Stimulated activated CD4-positive, alpha-beta T cell treated with anti-CD3 and anti-CD28 coated beads, Interleukin-2, amount 100 ng/mL, for 24 hours (primary cell): ENCODE measurements around the gene DLK1.

Experiments used
- DNase-seq, 2 donors: peaks; one replicate each; pipeline ENCODE4 v3.0.0-alpha.2; 2020

DLK1 gene

DNA sequence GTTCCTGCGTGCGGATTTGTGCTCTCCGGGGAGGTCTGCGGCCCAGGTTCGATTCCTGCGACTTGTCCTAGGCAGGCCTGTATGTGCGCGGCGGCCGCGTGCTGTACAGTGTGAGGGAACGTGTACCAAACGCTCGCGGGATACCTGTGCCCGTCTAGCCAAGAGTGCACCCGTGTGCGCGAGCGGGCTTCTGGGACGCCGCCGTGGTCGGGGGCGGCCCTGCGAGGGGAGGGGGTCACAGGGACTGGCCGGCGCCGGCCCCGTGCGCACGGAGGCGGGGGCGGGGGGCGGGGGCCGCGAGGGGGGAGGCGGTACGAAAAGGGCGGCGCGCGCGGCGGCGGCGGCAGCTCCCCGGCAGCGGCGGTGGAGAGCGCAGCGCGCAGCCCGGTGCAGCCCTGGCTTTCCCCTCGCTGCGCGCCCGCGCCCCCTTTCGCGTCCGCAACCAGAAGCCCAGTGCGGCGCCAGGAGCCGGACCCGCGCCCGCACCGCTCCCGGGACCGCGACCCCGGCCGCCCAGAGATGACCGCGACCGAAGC is at the start of gene DLK1:
DLK1 (plus strand) TSS at position 343 of the 536 bp plus-strand sequence; CDS start at position 520, 177 bp downstream.
- no peak for DNase-seq

DNA sequence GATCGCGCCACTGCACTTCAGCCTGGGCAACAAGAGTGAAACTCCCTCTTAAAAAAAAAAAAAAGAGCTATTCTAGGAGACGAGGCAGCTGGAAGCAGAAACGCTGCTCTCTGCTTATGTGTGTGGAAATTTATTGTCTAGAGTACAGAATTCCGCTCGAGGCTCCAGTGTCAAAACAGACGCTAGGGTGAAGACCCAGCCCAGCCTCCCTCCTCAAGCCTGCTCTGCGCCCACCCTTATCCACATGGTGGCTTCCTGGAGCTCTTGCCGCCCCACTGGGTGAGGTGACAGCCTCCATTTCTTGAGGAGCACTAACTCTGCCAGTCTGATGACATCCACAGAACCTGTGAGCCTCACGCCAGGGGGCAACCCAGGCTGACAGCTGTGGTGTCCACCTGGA is 49.5 kb upstream of the DLK1 start:
- DNase-seq, result no peak

DNA sequence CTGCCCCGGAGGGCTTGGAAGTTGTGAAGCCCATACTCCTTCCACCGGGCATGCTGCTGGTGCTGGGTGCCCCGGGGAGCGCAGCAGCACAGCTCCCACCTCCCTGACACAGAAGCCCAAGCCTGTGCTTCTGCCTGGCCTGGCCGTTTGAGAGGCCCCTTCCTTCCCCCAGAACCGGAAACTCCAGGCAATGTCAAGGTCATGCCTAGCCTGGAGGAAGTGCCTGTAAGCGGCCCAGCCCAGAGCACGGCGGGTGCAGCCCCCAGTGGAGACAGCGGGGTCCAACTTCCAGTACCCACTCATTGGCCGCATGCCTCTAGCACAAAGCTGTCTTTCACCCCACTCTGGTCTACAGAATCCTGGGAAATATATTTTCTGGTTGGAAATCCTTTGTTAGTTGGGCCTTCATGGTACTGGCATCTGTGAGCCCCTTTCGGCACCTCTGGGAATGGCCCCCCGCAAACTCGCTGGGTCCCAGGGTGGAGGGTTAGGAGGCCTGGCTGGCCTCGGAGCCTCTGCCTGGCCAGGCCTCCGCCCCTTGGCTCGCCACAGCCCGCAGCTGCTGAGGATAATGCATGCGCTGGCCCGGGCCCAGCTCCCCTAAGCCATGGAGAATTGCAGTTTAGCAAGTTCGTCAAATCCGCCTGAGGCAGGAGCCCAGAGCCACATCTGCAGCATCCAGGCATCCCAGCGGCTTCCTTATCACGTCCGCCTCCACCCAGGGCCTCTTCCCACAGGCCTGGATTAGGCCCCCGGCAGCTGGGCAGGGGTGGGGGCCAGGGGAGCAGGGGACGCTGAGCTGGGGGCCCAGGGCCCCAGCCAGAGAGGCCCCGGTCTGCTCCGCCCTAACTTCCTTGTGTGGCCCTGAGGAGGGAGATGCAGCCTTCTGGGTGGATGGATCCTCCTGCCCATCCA is 48.9 kb upstream of the DLK1 start:
- no peak for DNase-seq

DNA sequence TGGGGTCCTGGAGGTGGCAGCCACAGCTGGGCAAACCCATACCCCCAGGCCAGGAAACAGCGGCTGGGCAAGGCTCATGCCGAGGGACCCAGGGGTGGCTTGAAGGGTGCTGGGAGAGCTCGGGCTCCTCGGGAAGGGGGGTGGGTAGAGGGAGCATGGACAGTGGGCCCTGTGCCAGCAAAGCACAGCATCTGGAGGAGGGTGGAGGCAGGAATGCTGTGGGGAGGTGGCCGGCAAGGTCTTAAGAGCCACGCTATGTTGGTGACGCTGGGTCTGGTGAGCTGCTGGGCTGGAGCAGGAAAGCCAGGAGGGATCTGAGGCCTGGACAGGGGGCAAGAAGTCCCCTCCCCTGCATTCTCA is 48.2 kb upstream of the DLK1 start:
- no peak for DNase-seq

DNA sequence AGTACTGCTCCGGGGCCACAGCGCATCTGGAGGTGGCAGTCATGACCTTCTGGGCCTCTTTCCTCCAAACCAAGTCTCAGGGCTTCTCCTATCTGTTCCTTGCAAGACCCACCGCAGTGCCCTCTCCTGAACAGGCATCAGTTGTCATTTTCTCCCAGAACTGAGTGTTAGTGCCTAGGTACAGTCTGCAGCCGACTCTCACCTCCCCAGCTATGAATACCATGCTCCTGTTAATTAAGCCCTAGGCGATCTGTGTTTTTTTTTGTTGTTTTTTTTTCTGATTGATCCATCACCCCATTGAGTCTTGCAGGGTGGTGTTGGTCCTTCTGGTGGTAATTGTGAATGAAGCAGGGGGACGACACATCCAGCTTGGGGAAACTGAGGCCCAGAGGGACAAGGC is 47.5 kb upstream of the DLK1 start:
- no peak for DNase-seq

DNA sequence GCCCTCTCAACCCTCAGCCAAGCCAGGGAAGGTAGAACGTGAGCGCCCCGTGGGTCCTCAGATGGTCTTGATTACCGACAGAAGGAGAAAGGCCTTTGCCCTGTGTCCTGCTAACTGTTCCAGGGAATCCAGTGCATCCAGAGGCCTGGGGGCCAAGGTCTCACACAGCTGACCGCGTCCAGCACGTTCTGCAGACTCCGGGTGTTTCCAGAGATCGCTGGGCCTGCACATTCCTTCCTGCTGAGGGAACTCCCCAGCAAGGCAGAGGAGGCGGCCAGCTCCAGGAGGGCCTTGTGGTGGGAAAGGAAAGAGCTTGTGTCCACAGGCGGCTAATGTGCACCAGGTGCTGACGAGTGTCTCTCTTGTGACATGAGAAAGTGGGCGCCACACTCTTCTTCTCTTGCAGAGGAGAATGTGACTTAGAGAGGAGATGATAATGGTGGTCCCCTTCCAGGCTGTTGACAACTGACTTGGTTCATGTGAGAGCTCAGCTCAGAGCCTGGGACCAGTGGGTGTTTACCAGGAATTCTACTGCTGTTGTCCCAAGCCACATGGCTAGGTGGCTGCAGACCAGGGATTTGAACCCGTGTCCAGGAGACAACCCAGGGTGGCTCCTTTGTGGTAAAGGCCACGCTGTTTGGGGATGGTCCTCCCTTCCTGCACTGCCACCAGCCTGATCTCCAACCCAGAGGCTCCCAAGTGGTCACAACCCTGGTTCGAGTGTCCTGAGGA is 46.8 kb upstream of the DLK1 start:
- no peak for DNase-seq

DNA sequence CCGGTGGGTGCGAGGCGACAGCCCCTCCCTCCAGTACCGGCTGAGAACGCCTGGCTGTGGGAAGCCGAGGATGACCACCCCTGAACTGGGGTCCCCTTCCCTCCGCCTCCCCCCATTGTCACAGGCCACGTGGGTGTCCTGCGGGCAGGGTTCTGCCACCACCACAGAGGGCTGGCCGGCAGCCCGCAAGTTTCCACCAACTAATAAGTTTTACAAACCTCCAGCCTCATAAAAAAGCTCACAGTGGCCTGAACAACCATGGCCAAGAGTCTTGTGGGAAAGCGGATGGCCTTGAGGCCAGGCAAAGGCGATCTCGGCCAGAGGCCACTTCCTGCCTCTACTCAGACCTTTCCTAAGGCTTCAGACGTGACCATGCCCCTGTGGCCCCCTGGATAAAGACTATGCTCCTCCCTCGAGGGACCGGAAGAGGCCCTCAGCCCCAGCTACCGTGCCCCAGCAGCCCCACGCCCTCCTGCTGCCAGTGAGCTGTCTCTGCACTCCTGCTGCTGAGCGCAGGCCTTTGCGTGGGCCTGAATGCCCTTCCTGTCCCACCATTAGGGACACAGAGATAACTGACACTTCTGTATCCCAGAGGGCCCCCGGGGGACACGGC is 46.1 kb upstream of the DLK1 start:
- no peak for DNase-seq

DNA sequence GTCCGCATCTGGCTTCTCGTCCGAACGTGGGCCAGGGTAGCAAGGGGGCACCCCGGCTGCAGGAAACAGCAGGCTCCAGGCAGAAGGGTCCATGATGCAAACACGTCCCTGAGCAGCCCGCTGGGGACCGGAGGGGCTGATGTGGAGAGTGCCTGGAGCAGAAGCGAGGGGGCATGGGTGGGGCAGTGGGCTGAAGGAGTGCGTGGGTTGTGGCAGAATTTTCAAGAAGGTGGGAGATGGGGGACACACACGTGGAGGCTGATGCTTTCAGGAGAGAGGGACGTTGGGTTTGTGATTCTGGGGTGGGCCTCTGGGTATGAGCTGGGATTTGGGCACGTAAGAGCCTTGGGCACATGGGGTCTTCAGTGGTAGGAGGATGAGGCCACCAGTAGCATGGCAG is 45.6 kb upstream of the DLK1 start:
- DNase-seq, result no peak

DNA sequence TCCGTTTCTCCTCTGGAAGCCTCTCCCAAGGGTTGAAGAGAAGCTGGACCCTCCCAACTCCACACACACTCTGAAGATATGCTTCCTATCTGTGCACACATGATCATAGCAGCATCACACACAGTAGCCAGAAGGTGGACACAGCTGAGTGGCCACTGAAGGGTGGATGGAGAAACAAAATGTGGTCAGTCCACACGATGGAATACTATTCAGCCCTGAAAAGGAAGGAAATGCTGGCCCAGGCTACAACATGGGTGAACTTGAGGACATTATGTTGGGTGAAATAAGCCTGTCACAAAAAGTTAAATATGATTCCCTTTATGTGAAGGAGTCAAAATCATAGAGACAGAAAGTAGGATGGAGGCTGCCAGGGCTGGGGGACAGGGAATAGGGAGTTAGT is 43.9 kb upstream of the DLK1 start:
- no peak for DNase-seq

DNA sequence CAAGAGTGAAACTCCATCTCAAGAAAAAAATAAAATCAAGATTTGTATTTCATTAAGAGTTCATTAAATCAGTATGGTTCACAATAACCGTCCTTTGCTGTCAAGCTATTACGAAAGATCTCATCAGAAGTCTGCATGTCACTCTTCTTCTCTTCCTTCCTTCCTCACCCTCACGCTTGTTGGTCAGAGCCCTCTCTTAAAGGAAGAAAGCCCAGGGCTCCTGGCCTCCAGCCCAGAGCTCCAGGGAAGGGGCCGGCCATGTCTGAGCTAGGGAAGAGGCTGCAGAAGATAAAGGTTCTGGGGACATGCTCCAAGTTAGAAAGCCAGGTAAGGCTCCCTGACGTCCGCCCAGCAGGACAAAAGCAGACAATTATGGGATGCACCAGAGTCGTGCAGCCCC is 43.1 kb upstream of the DLK1 start:
- DNase-seq, result no peak

DNA sequence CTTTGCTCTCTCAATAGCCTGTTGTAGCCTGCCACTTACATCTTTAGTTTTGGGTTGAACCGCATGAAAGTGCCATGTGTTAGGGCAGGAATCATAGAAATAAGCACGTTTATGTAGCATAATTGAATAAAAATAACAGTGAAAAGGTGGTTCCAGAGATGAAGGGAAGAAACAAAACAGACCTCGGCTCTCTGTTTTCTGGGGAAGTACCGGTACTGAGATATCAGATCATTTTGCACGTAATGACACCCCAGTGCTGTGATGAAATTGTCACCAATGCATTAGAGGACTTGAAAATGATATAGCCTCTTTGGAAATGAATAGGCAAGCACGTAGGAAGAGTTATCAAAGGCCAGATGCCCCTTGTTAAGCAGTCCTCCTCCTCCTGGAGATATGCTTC is 42.5 kb upstream of the DLK1 start:
- no peak for DNase-seq

DNA sequence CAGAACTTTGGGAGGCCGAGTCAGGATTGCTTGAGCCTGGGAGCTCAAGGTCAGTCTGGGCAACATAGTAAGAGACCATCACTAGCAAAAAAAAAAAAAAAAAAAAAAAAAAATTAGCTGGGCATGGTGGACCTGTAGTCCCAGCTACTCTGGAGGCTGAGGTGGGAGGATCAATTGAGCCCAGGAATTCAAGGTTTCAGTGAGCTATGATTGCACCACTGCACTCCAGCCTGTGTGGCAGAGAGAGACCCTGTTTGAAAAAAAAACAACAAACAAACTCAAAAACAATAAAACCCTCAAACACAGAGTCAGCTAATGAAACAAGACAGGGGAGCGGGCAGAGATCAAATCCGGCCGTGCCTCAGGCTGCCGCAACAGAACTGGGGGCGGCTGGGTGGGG is 41.7 kb upstream of the DLK1 start:
- no peak for DNase-seq

DNA sequence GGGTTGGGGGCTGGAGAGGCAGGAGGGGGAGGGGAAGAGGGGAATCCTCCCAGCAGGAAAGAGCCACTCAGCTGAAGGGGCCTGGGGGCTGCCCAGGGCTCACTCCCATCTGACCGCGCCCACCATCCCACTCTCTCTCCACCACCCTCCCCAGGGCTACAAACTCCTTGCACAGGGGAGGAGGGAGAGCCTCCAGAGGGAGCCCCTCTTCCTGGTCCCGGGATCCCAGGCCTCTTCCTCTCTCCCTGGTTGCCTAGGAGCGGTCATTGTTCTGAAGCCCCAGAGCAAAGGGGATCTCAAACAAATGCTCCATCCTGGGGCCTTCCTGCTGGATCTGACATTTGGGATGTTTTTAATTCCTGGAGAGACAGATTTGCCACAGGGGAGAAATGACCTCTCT is 39.8 kb upstream of the DLK1 start:
- DNase-seq, result no peak

DNA sequence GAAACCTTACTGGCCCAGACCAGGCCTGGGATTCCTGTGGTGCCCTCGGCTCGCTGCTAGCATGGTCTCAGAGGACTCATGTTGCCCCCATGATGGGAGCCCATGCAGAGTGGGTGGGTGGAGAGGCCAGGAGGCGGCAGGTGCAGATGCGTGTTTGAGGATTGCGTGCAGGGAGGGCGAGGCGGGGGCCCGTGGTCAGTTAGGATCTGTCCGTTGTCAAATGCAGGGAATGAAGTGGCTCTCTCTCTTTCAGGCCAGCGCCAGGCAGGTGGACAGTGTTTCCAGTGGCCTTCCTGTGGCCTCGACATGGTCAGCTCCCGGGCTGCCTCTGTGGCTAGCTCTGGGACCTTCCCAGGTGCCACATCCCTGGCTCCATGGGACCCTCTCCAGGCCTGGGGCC is 39.3 kb upstream of the DLK1 start:
- no peak for DNase-seq

DNA sequence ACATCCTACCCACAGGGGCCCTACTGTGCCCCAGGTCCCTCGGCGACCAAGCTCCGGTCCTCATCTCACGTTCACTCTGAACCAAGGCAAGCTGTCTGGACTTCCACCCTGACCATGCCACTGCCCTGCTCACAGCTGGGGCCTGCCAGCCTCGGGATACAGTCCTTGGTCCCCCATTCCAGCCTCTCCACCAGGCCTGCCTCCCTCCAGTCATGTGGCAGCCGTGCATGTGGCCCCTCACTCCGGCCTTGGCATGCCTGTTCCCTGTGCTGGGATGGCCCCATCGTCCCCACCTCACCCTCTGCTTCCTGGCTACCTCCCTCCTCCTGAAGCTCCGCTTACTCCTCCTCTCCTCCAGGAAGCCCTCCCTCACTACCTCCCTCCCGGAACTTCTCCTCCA is 38.6 kb upstream of the DLK1 start:
- no peak for DNase-seq

DNA sequence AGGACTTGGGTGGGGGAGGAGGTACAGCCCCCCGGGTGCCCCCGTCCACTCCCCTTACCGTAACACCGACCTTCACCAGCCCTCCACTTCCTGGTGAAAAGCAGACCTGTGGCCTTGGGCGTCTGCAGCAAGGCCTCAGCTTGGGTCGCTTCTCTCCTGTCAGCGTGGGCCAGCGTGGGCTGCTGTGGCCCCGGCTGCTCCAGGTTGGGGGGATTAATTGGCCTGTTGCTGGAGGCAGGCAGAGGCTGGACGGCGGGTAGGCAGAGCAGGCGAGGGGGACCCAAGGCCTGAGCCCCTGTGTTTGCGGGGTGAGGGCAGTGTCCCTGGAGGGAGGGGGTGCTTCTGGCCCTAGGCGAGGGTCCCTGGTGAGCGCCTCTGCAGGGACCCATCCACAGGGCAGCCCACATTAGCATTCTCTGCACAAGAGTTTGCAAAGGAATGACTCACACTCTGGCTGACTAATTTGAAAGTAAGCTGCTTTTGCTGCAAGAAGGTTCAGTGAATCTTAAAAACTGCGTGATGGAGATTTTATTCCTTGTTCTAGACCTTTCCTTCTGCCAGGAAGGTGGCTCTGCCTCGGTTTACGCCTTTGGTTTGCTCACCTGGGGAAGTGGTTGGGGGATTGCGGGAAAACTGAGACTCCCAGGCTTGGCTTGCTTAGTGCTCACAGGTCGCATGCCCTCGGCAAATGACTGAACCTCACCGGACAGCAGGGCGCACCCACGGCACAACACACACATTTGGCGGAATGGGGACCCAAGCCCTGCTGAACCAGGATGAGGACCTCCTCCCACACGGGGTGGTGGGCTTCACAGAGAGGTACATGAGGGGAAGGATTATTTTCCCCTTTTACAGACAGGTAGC is 37.9 kb upstream of the DLK1 start:
- DNase-seq, result no peak

DNA sequence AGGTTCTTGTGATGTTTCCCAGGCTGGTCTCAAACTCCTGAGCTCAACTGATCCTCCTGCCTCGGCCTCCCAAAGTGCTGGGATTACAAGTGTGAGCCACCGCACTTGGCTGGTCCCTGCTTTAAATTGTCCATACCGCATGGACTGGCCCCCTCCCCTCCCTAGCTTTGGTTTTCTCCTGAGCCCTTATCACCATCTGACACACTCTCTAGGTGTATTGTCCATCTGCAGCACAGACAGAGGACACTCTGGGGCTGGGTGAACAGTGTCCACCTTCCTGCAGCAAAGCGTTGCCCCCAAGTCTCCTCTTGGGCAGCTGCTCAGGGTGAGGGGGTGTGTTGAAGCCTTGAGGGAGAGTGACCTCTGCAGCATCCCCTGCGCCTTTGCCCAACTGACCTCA is 36.0 kb upstream of the DLK1 start:
- no peak for DNase-seq

DNA sequence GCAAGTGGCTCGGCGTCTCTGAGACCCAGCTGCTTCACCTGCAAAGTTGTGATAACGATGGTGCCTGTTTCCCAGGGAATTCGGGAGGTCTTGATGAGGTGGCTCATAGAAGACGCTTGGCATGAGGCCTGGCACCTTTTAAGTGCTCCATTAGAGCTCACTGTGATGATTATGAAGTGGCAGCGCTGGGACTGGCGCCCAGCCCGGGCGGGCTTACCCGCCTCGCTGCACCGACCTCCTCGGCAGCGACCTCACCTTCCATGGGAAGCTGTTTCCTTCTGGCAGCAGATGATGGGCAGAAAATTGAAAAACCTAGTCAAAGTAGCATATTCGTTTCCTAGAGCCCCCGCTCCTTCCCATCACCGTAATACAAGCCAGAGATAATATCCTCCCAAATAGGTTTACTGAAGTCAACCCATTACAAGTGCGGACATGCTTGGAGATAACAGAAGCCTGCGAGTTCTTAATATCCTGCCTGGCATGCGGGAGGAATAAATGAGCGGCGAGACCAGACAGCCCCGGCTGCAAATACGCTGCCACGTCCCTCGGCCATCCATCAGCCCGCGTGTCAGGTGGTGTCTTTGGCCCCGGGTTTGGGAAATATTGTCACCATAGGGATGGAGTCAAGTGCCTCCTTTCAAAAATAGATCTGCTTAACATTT is 35.2 kb upstream of the DLK1 start:
- DNase-seq, result no peak

DNA sequence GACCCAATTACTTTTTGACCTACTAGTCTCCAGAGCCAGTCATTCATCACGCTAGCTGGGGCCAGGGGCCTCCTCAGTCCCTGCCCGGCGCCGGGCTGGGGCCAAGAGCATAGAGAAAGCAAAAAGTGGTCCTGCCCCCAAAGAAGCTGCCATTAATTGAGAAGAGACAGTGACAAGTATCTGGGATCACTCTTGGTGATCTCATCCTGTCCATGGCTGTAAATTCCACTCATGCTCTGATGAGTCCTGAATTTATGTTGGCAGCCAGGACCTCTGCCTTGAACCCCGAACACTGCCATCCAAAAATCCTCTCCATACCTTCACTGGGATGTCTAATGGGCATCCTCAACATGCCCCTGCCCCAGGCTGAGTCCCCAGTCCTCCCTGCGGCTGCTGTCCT is 34.4 kb upstream of the DLK1 start:
- DNase-seq, result no peak

DNA sequence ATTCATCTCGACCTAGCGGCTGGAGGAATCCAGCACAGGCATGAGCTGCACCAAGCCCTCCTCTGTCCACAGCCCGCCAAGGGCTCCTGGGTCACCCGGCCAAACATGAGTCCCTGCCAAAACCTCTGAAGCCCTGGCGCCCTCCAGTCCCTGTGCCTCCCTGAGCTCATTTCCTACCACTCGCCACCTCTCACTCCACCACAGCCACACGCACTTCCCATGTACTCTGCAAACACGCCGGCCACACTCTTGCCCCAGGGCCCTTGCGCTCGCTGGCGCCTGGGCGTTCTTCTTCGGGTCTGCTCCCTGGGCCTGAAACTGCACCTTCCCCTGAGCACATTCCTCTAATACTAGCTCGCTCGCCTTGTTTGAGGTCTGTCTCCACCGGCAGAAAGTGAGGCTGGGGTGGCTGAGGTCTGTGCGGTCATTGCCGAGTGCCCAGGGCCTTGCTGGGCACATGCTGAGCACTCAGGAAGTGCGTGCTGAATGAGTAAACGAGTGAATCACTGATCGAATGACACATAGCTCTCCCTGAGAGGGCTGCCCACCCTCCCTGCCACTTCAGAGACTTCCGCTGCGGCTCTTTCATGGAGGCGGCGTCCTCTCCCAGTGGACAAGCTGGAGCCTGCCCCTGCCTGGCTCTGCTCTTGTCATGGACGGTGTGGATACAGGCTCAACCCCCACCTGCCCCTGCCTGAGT is 33.7 kb upstream of the DLK1 start:
- no peak for DNase-seq

DNA sequence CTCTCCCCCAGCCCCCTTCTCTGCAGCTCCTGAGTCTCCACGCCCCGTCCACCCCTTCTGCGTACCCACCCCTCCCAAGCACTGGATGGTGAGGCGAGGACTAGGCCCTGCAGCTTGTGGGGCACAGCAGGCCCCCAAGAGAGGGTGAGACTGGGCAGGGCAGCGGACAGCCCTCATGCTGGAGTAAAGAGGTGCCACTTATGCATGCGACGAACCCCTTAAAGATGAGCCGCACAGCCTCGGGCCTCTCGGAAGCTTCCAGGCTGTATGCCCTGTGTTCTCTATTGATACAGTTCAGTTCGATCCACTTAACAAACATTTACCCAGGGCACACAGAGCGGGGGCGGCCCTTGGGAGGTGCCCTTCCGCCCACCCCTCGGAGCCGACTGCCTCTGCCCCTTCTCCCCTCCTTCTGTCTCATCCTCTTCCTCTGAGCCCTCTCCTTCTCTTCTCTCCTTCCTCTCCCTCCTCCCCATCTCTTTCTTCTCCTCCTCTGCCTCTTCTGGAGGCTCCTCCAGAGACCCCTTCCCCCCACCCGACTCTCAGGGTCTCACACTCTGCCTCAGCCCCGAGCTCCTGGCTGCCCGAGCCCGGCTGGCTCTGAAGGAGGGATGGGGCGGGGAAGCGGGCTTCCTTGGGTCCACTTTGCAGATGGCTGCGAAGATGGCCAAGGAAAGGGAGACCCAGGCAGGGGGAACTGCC is 32.7 kb upstream of the DLK1 start:
- DNase-seq, result no peak
